Measurements from ENCODE around the gene PBX3.

The PBX3 gene

DNA sequence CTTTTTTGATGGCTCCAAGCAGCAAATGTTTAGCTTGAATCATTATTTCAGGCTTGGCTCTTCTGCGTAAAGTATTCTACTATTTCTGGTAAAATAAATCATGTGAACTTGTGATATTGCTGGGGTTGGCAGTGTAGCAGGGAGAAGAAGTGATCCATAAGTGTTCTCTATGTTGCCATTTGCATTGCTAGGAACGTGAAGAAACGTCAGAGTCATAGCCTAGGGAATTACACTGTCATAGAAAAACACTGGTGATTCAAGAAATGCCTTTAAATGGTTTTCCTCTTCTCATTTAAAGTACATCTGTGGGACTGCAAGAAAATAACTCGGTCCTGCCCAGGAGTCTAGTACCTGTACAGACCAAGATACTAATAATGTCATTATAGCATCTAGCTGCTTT, 162.3 kb downstream of the PBX3 start:
- DNase-seq, result no peak

DNA sequence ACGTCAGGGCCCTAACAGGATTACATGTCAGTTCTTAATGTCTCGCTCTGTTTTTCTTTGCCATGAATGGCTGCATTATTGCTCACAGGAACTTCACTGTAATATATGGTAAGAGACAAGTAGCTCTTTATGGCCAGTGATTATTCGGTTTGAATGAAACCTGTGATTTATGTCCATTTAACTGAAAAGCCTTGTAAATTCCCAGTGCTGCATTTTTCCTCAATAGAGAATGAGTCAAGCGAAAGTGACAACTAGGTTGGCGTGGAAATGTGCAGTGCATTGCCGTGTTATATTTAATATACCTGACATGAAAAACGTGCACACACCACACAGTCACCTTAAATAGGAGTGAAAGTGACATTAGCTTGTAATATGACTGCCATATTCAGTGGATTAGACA, 163.1 kb downstream of the PBX3 start:
- DNase-seq, result no peak

DNA sequence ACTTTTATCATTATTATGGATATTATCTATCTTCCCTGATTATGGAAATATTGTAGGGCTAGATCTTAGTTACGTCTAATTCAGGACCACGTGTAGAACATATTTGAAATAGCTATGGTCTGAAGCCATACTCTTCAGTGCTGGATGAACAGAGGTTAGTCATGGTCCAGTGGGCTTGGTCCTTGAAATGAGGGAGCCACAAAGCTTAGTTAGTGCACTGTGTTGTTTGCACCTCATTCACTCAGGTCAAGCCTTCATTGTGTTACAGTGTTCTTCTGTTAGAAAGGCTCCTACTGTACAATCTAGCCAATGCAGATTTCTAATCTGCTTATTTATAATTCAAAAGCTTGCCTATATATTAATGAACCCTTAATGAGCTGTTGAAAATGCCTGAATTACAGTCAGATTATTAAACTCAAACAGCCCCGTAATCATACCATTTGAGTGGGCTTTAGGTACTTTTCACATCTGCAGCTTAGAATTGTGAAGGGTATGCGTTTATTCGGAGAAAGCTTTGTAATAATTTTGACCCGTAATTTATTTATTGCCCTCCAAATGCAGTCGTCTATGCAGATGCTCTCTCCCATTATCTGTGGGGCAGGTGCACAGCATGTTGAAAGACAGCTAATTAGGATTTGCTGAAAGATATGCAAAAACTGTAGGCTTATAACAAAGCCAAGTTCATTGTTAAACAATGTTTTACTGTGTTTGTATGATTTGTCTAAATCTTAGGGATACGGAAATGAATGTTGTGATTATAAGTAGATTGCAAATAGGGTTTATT, 164.9 kb downstream of the PBX3 start:
- DNase-seq, result no peak

DNA sequence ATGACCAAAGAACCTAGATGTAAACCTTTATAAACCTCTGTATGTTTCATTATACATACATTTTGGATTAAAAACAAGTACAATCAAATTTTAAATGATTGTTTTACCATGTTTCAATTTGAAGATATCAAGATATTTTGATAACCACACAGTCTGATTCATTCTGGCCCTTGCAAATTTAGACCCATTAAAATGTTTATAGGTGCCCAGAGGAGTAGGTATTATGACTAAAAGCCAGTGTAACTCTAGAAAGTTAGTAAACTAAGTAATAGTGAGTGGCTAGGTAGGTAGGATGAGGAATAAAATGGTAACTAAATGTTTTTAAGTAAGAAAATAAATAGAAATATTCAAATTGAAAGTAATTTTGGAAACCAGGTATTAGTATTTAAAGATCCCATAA, 165.5 kb downstream of the PBX3 start:
- DNase-seq, result no peak

DNA sequence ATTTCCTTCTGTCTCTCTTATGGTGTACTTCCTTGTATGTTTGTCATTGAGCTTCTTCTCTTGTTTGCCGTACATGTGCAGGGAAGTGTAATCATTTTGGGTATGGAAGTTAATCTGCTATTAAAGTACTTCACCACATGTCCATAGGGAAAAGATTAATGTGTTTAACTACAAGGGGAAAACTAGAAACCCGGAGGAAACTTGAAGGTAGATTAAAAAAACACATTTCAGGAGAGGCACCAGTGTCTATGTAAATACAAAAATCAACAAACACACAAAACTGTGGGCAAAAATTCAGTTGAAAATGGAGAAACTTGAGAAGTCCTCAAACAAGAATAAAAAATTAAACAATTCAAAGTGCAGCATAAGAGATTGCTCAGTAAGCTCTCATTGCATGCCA, 166.4 kb downstream of the PBX3 start:
- peak; percentile 32 for DNase-seq

DNA sequence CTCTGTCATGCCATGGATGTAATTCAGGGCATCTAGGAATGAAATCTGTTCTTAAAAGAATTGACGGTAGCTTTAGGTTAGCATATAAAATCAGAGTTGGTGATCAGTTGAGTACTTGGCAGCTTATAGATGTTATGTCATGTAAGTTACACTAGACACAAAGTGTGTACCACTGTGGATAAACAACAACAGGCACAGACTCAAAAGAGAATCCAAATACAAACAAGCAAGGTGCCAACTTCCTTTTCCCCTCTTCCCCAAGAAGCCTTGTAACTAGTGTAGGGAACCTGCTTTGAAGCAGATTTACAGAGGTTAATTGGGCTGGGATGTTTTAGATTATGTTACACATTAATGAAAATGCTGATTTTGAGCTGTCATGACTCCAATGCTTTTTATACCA, 167.2 kb downstream of the PBX3 start:
- DNase-seq, result no peak

DNA sequence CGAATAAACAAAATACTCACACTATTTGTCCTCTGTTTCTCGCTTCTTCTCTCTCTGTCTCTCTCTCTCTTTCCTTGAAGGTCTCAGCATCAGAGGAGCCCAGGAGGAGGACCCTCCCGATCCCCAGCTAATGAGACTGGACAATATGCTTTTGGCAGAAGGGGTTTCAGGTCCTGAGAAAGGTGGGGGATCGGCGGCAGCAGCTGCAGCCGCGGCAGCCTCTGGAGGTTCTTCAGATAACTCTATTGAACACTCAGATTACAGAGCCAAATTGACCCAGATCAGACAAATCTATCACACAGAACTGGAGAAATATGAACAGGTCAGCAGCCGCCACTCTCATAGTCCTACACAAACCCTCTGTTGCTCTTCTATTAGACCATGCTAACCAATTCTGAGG, 168.4 kb downstream of the PBX3 start:
- no peak for DNase-seq

DNA sequence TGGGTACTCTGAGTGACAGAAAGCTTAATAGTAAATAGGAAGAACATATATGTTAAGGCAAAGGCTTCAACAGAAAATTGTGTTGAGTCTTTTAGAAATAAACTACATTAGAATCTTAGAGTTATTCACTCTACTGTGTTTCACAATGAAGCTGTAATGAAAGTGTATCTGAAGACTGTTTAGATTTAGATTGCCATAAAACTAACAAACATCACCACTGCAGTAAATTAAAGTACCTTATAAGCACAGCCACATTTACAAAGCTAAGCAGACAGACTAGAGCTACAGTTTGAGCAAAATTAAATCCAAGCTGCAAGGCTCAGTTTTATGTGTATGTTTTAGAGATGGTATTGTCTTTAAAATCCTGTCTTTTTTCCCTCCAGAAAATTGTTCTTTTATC, 172.4 kb downstream of the PBX3 start:
- no peak for DNase-seq

DNA sequence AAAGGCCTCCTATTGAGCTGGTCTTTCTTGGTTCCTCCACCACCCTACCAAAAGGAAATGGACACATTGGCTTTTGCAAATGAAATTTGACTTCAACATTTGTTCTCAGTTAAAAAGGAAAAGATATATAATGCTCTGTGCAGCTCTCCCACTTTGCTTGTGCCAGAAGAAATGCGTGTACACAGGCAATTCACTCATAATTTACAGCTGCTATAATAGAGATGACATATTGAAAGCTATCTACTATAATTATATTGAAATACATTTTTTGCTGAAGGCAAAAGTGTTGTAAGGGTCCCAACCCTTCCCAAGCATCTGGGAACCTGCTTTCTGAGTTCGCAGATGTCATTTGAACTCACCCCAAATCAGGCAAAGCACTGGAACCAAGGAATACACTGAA, 173.2 kb downstream of the PBX3 start:
- DNase-seq, result no peak

DNA sequence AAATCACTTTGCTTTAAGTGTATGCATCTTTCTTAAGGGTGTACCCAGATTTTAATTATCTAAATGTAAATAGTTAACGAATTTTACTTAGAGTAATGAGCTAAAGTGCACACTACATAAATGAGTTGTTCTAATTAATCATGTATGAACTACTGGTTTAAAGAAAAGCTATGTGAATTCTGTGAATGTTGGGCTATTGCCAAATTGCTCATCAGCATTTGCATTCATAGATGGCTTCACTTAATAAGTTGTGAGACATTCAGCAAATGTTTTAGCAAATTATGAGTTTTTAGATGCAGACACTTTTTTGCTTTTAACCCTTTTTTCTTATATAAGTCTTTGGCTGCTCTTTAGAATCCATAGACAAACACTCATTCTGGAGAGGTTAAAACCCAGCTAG, 175.7 kb downstream of the PBX3 start:
- DNase-seq, result no peak

DNA sequence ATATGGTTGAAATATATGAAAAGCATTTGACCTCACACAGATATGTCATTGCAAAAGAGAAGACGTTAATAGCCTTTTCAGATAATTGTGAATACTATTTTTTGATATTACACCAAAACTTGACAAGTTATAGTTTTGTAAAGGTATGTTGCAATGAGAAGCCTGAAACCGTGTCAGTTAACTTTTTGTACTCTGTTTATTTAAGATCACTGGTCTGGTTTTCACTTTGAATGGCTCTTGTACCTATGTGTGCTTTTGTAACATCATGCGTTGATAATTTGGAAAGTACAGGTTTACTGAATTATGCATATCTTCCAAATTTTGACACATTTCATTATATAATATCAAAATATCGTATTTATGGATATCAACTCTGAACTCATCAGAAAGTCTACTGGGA, 177.2 kb downstream of the PBX3 start:
- DNase-seq, result no peak

DNA sequence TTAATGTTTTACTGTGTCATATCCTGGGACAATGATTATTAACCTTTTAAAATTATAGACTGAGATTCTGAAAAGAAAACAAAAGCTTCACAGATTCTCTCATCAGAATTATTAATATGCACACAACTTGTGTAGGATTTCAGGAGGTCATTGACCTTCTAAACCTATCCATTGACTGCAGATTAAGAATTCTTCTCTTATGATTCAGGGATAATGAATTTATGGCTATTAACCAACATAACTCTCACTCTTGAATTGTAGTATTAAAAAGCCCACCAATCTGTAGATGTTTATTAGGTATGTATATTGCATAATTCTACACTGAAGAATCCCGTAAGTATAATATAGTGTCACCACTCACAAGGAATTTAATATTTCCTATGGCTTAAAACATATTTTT, 179.8 kb downstream of the PBX3 start:
- DNase-seq, result no peak

DNA sequence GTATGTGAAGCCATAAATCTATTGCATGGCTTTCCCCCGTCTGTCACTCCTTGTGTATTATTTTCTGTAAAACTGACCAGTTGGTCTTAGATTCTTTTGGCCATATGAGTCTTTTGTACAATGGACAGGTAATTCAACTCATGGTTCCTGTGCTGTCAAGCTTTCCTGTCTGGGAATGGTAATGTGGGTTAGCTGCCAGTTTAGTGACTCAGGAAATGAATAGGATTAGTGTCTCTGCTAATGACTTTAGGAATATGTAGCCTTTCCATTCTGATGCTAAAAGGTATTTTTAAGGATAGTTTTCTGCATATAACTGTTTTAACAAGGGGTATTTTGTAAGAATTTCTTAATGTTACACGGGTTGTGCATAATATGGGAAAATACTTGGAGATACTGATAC, 182.7 kb downstream of the PBX3 start:
- no peak for DNase-seq

DNA sequence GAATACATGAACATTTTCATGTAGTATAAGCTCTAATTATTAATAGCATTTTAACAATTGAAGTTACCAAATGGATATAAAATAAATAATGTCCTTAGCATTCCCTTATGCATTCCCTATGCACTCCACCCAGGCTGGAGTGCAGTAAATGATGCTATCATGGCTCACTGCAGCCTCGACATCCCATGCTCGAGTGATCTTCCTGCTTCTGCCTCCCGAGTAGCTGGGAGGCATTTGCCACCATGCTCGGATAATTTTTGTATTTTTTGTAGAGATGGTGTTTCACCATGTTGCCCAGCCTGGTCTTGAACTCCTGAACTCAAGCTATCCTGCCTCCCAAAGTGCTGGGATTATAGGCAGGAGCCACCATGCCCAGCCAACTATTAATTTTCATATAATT, 184.0 kb downstream of the PBX3 start:
- no peak for DNase-seq

DNA sequence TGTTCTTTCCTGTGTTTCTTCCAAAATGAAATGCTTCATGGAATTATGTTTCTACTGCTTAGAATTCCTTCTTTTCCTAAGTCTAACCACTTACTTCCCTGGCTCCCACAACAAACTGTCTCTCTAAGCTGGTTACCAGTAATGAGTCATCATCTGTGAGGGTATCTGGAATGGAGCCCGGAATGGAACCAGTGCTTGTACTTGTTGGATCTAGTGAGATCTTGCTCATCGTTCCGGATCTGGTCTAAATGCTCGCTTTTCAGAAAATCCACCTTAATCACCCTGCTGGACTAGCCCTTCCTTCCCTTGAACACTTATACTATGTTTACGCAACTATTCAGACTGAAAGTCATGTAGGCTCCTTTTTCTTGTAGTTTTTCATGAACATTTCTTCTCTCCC, 184.8 kb downstream of the PBX3 start:
- no peak for DNase-seq

DNA sequence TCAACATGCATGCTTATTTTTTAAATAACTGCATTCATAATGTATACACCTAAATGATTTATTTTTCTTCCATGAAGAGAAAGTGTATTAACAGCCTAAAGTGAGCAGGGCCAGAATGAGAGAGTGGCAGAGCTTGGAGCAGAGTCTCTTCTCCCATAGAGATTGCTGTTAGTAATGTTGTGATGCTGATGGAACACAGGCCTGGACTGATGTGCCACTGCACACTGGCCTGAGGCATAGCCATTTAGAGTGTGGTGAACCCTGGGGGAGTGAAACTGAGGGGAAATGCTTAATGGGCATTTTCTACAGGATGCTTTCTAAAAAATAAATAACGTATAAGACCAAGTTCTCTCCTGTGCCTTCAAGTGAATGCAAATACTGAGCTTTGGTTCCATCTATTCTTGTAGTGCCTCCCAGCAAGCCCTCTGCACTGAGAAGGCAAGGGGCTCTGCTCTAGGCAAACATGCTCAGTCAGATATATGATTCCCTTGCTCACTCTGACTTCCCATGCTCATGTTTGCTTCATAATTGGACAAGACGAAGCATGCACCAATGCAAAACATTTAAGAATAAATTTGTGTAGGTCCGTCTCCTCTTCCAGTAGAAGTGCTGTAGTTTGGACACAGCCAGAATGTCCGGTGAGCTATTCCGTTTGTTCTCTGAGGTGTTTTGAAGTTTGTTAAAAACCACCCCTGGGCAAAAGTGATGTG, 185.7 kb downstream of the PBX3 start:
- no peak for DNase-seq

DNA sequence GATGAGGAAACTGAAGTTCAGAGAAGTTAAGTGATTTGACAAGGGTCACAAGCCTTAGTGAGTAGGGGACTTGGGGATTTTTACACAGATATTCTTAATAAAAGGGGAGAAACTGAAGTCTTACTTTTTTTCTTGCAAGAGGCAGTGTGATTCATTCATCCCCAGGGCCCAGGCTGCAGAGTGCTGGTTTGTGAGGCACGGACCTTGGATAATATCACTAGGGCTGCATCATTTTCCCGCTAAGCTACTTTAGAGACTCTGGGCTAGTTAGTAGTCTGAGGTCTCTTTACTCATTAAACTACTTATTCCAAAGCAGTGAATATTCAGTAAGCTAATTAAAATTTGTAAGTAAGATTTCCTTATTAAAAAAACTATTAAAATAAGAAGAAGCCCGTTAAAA, 195.0 kb downstream of the PBX3 start:
- no peak for DNase-seq

DNA sequence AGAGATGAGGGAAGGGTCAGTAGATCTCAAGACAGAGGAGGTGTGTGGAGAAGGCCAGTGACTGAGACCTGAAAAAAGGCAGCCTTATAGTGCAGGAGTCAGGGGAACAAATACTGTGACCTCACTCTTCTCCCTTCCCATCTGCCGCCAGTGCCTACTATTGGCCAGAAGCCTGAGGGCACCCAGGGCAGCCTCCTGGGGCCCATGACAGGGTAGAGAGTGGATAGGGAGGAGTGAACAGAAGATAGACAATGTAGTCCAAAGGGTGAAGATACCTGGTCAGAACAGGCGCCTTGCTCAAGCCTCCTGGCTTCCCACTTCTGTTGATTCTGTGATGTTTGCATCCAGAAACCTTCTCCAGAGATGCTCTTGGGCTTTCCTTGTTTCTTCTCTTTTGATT, 196.7 kb downstream of the PBX3 start:
- DNase-seq, result no peak

DNA sequence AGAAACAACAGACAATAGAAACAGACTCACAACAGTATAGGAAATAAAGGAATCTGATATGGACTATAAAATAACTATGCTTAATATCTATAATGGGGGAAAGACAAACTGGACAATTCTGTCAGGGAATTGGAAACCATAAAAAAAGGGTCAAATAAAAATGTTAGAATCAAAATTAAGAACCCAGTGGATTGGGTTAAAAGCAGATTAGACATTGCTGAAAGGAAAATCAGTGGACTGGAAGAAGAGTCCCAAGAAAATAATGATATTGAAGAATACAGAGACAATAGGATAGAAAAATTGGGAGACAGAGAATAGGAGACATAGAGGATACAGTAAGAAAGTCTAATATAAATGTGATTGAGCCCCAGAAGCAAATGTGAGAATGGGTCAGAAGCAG, 199.2 kb downstream of the PBX3 start:
- no peak for DNase-seq

DNA sequence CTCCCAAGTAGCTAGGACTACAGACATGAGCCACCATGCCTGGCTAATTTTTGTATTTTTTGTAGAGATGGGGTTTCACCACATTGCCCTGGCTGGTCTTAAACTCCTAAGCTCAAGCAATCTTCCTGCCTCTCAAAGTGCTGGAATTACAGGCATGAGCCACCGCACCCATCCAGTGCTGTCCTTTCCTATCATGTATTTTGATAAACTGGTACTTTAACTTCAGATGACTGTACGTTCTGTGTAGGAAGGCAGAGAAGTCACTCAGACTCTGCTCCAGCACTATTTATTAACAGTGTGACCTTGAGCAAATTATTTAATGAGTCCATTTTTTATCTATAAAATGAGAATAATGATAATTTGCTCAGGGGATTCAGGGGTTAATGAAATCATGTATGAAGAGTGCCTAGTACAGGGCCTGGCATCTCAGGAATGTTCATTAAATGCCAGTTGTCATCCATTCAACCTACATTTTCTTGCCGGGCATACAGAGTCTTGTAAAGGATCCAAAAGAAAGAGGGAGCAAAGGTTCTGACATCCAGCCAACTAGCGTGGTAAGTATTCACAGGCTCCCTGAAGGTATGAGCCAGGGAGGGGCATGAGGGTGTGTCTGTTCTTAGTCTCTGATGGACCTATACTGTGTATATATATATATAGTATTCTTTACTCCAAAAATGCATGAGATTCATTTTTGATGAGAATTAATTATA, 201.9 kb downstream of the PBX3 start:
- DNase-seq, result no peak

DNA sequence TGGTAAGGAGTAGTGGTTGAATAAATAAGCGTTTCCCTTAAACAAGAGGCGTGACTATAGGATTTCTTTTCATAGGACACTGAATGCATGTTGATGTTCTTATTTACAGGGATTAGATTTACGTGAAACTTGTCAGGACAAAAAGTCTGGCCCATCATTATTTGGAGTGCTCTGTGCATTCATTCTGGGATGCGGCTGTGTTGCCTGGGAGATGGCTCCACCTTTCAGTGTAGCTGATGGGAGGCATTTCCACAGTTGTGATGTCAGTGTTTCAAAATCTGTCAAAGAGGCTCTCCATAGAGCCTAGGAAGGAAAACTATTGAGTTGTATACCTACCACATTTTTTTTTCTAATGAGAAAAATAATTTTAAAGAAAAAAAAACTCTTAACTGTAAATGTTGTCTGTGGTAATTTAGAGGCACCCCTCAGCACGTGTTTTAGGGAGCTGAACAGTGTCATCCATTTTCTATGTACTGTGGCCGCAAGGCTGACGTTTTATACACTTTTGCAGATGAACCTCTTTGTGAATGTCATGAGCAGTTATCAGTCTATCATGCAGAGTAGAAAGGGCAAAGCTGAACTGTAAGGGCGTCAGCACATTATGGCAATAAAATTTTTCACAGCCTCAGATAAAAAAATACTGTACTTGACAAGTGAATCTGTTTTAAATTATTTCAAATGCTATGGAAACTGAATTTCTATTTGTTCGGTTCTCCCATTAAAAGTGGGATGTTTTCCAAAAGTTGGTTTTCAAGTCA, 202.7 kb downstream of the PBX3 start:
- DNase-seq, result no peak

DNA sequence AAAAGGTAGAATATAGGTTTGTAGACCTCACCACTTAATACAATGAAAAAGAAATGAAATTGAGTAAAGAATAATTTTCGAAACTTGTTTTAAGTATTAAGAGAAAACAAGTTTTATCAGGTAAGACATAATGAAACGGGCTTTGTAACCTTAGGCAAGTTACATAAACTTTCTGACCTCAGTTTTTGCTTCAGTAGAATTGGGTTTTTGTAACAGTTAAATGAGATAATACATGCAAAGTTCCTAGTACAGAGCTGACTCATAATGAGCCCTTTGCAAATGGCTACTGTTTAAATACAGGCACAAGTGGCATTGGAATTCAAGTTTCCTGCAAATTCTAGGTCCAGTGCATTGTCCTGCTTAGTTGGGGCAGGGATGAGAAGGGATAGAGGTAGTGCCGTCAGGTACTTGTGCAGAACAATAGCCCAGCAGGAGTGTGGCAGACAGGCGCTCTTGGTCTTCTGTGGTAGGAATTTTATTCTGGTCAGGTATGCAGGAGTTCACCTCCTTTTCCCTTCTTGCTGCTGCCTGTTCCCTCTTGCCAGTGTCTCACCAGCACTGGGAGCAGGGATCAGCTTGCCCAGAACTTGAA, 203.8 kb downstream of the PBX3 start:
- no peak for DNase-seq

All from SHP77 treated with DMSO at 0.1 percent for 48 hours (cell line).